Measurements from ENCODE around the gene KCNH1. TPM values are rescaled to one million over a fixed set of nuclear protein-coding genes. Genes with fewer than 3 reads are reported as not detected.
"Not testable (repeated sequence)": the region's sequence is repeated elsewhere in the genome, so short reads cannot be mapped to it uniquely, and the experiment has no call there.

The KCNH1 gene
- total and polyA plus RNA-seq, 9 donors: 0.11 to 0.46 TPM; not detected in 7

- Histone ChIP-seq H3K9me3 (no peaks in the 10 kb centered on the region), H3K4me1 (ENCODE audit: insufficient read depth) (no peaks in the 10 kb centered on the region), H3K4me3 (no peak overlapping the region), H3K27me3 (no peaks in the 10 kb centered on the region), H3K36me3 (no peaks in the 10 kb centered on the region), H3K27ac (no peak overlapping the region)
- WGBS, 3 donors: 94 to 96% (median 95%) methylated on average over 3 of the region's 3 CpGs
- no peak for DNase-seq
- intact Hi-C loops (cut with DNase I): no loop called here
- no peak for TF ChIP-seq EP300 (IDR thresholded peaks at IDR 0.05)
- TF ChIP-seq CTCF (IDR thresholded peaks at IDR 0.05): no peak
- TF ChIP-seq POLR2A (IDR thresholded peaks at IDR 0.05): no peak
Measured at GRCh38 chr1:210676539-210676938, 457.4 kb downstream of the KCNH1 start.

GRCh38 chr1:210674151-210674550, 459.8 kb downstream of the KCNH1 start:
- Histone ChIP-seq H3K27me3 (no peaks in the 10 kb centered on the region), H3K4me3 (no peak overlapping the region), H3K9me3 (no peaks in the 10 kb centered on the region), H3K4me1 (ENCODE audit: insufficient read depth) (no peaks in the 10 kb centered on the region), H3K36me3 (no peaks in the 10 kb centered on the region), H3K27ac (no peak overlapping the region)
- DNase-seq: no peak
- intact Hi-C loops (cut with DNase I): no loop called here
- 76 to 87% (median 84%) methylated on average over 3 of the region's 3 CpGs for WGBS, 3 donors
- TF ChIP-seq EP300 (IDR thresholded peaks at IDR 0.05): no peak
- no peak for TF ChIP-seq POLR2A (IDR thresholded peaks at IDR 0.05)

DNA sequence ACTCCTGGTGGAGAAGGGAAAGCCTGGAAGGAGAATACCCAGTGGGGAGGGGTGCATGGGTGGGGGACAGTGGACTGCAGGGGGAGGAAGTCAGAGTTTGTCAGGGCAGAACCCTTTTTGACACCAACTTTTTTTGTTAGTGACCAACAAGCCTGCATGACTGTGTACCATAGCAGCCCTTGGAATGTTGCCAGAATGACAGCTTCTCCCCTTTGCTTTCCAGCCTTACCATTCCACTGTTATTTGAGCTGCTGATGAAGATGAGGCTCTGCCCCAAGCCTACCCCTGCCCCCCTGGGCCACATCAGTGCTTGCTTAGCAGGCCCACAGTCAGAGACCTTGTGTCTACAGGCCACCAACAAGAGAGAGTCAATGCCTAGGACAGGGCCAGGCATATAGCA, 464.0 kb downstream of the KCNH1 start:
- no peak for TF ChIP-seq CTCF (IDR thresholded peaks at IDR 0.05)
- TF ChIP-seq EP300 (IDR thresholded peaks at IDR 0.05): no peak
- no peak for TF ChIP-seq POLR2A (IDR thresholded peaks at IDR 0.05)
- no peaks in the 10 kb centered on the region for H3K27me3 ChIP-seq
- H3K4me3 ChIP-seq: no peak overlapping the region
- H3K4me1 ChIP-seq (ENCODE audit: insufficient read depth): no peaks in the 10 kb centered on the region
- no peak for DNase-seq
- intact Hi-C loops (cut with DNase I): no loop called here
- H3K27ac ChIP-seq: no peak overlapping the region
- no peaks in the 10 kb centered on the region for H3K36me3 ChIP-seq
- no peaks in the 10 kb centered on the region for H3K9me3 ChIP-seq

GRCh38 chr1:210663730-210664573, 470.0 kb downstream of the KCNH1 start:
- Histone ChIP-seq H3K27me3 (no peaks in the 10 kb centered on the region), H3K9me3 (no peaks in the 10 kb centered on the region), H3K36me3 (no peaks in the 10 kb centered on the region), H3K27ac (no peak overlapping the region), H3K4me1 (ENCODE audit: insufficient read depth) (no peaks in the 10 kb centered on the region), H3K4me3 (no peak overlapping the region)
- 55 to 63% (median 62%) methylated on average over 7 of the region's 7 CpGs for WGBS, 3 donors
- TF ChIP-seq EP300 (IDR thresholded peaks at IDR 0.05) (no peak), CTCF (IDR thresholded peaks at IDR 0.05) (no peak), POLR2A (IDR thresholded peaks at IDR 0.05) (no peak)
- intact Hi-C loops (cut with DNase I): no loop called here
- no peak for DNase-seq

DNA sequence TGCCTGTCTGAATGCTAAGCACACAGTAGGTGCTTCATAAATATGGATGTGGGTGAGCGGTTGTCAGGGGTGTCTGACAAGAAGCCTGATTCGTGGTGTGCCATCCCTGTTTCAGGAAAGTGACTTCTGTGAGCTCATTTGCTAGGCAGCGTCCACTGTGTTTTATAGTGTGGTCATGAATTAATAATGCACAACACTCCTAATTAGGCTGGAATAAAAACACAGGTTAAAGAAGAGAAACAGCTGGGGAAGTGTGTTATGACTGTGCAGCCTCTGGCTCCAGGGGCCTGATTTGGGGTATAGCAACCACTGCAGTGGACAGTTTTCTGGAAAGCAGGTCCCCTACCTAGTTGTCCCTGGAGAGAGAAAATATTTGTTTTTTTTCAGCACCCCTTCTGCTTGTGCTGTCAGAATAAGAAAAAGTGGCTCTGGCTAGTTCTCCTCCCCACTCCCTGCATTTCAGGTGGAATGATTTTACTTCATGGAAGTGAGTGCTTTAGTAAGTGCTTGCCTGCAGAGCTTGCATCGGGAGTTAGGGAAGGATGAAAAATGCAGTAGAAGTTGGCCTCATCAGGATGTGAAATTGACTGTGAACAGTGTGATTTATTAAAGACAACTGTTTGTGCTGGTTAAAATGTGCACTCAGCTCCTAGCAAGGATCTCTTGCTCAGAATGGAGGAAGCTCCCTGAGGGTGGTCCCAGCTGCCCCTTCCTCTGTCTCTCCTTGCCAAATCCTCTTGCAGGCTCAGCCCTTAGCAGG, 471.5 kb downstream of the KCNH1 start:
- TF ChIP-seq CTCF (IDR thresholded peaks at IDR 0.05): no peak
- intact Hi-C loops (cut with DNase I): no loop called here
- H3K27me3 ChIP-seq: no peaks in the 10 kb centered on the region
- H3K9me3 ChIP-seq: no peaks in the 10 kb centered on the region
- no peaks in the 10 kb centered on the region for H3K4me1 ChIP-seq (ENCODE audit: insufficient read depth)
- WGBS, 3 donors: 45 to 49% (median 47%) methylated on average over 4 of the region's 4 CpGs
- no peak overlapping the region for H3K27ac ChIP-seq
- no peak overlapping the region for H3K4me3 ChIP-seq
- no peak for DNase-seq
- H3K36me3 ChIP-seq: no peaks in the 10 kb centered on the region

DNA sequence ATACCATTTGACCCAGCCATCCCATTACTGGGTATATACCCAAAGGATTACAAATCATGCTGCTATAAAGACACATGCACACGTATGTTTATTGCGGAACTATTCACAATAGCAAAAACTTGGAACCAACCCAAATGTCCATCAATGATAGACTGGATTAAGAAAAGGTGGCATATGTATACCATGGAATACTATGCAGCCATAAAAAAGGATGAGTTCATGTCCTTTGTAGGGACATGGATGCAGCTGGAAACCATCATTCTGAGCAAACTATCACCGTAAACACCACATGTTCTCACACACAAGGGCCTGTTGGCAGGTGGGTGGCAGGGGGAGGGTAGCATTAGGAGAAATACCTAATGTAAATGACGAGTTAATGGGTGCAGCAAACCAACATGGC, 472.4 kb downstream of the KCNH1 start:
- 95 to 97% (median 96%) methylated on average over 4 of the region's 4 CpGs for WGBS, 3 donors
- H3K4me1 ChIP-seq (ENCODE audit: insufficient read depth); H3K27me3 ChIP-seq; H3K27ac ChIP-seq; DNase-seq; H3K36me3 ChIP-seq; H3K4me3 ChIP-seq; H3K9me3 ChIP-seq; intact Hi-C loops (cut with DNase I): not testable (repeated sequence)
